PC-3 (cell line): ENCODE results near the gene TENT4B.

Experiments
- EZH2 ChIP-seq: fragments of 300-600 bp; sonication (generic); IDR thresholded peaks from one replicate; pipeline ENCODE4 v1.6.1; 2017; ENCODE audit warnings: antibody characterized with exemption, mild to moderate bottlenecking, low read length; ENCODE audit not compliant: unreplicated experiment
- EZH2phosphoT487 ChIP-seq: fragments of 300-600 bp; sonication (generic); IDR thresholded peaks from 2 replicates; pipeline ENCODE4 v1.6.1; 2018; ENCODE audit warnings: mild to moderate bottlenecking, antibody characterized with exemption, low read length, borderline replicate concordance
- TF ChIP-seq, protein P1 (sequence below): fragments of 300-600 bp; sonication (generic); conservative IDR thresholded peaks from 2 replicates; pipeline ENCODE4 v1.5.1; 2017; ENCODE audit warnings: antibody characterized with exemption, low read depth, mild to moderate bottlenecking, low read length

DNA sequence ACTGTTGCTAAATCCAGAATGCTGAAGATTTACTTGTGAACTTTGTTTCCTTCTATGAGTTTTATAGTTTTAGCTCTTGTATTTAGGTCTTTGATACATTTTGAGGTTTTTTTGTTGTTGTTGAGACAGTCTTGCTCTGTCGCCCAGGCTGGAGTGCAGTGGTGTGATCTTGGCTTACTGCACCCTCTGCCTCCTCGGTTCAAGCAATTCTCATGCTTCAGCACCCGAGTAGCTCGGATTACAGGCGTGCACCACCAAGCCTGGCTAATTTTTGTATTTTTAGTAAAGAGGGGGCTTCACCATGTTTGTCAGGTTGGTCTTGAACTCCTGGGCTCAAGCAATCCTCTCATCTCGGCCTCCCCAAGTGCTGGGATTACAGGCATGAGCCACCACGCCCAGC lies 14.4 kb downstream of the TENT4B start:
- TF ChIP-seq, protein P1, sequence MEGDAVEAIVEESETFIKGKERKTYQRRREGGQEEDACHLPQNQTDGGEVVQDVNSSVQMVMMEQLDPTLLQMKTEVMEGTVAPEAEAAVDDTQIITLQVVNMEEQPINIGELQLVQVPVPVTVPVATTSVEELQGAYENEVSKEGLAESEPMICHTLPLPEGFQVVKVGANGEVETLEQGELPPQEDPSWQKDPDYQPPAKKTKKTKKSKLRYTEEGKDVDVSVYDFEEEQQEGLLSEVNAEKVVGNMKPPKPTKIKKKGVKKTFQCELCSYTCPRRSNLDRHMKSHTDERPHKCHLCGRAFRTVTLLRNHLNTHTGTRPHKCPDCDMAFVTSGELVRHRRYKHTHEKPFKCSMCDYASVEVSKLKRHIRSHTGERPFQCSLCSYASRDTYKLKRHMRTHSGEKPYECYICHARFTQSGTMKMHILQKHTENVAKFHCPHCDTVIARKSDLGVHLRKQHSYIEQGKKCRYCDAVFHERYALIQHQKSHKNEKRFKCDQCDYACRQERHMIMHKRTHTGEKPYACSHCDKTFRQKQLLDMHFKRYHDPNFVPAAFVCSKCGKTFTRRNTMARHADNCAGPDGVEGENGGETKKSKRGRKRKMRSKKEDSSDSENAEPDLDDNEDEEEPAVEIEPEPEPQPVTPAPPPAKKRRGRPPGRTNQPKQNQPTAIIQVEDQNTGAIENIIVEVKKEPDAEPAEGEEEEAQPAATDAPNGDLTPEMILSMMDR = no peak
- TF ChIP-seq EZH2phosphoT487 = no peak
- TF ChIP-seq EZH2 = no peak
